Heart left ventricle (tissue), 16 donors: ENCODE results near the gene NFKB2. TPM values are rescaled to one million over a fixed set of nuclear protein-coding genes. Genes with fewer than 3 reads are reported as not detected.

ENCODE experiments used
- ATAC-seq, 4 donors: fragments of 200-7000 bp; cut with Tn5 transposase; one replicate each; pipeline ENCODE4 v1.9.1; 2020 to 2022; ENCODE audit warnings: moderate library complexity in 4 of 4, mild to moderate bottlenecking in 3 of 4, moderate number of reproducible peaks in 1 of 4
- DNase-seq, 5 donors: peaks; one replicate each; pipeline ENCODE4 v3.0.0-alpha.2; 2020
- H3K27ac ChIP-seq, 12 donors: fragments of 200-600 bp; sonication (generic) in 4 of 12; one replicate each; pipeline versions ENCODE4 v1.5.0 to v1.8.0; 2016 to 2022; ENCODE audit warnings: mild to moderate bottlenecking in 2 of 12
- H3K27me3 ChIP-seq, 9 donors: fragments of 200-600 bp; sonication (generic) in 2 of 9; one replicate each; pipeline versions ENCODE4 v1.5.1 to v1.8.0; 2016 to 2022; ENCODE audit warnings: mild to moderate bottlenecking in 3 of 9
- H3K36me3 ChIP-seq, 9 donors: fragments of 200-600 bp; sonication (generic) in 2 of 9; one replicate each; pipeline versions ENCODE4 v1.5.0 to v1.8.0; 2018 to 2022; ENCODE audit warnings: mild to moderate bottlenecking in 2 of 9
- H3K4me1 ChIP-seq, 12 donors: fragments of 200-600 bp; sonication (generic) in 4 of 12; one replicate each; pipeline versions ENCODE4 v1.5.0 to v1.8.0; 2016 to 2022; ENCODE audit warnings: mild to moderate bottlenecking in 3 of 12
- H3K4me3 ChIP-seq, 12 donors: fragments of 200-600 bp; sonication (generic) in 4 of 12; one replicate each; pipeline versions ENCODE4 v1.5.0 to v1.8.0; 2017 to 2022; ENCODE audit warnings: mild to moderate bottlenecking in 9 of 12, moderate library complexity in 4 of 12
- H3K9me3 ChIP-seq, 12 donors: fragments of 200-600 bp; sonication (generic) in 4 of 12; one replicate each; pipeline versions ENCODE4 v1.5.0 to v1.8.0; 2016 to 2022; ENCODE audit warnings: mild to moderate bottlenecking in 1 of 12
- CTCF ChIP-seq, 12 donors: fragments of 200-600 bp; sonication (generic) in 4 of 12; IDR thresholded peaks; one replicate each; pipeline versions ENCODE4 v1.5.0 to v1.8.0; 2018 to 2022; ENCODE audit warnings: antibody characterized with exemption in 12 of 12, mild to moderate bottlenecking in 5 of 12
- POLR2A ChIP-seq, 2 donors: fragments of 450-650 bp; IDR thresholded peaks; one replicate each; pipeline ENCODE4 v1.6.1; 2017; ENCODE audit warnings: antibody characterized with exemption in 2 of 2, mild to moderate bottlenecking in 2 of 2, moderate library complexity in 2 of 2
- WGBS, 4 donors: extraction: QIAGEN DNeasy Blood & Tissue Kit in 2 of 4; methylation state at CpG; one replicate each; pipeline versions ENCODE4 v1.1.5 to v1.1.7; 2013 to 2018; 5-methylcytosine and 5-hydroxymethylcytosine counted together
- intact Hi-C, 10 donors: fragments of 100-400 bp; cut with DNase I; formaldehyde crosslinking; loops; one replicate each; pipeline versions ENCODE4 v1.11.1 to v1.14.2; 2022
- microRNA counts, 2 donors: library from miRNA; unstranded; fragments of <30 nt; microRNA quantifications; one replicate each; lab custom pipeline; 2016
- microRNA-seq, 4 donors: library from miRNA; unstranded; fragments of <30 nt; microRNA quantifications; one replicate each; pipeline versions ENCODE4 to v1.2.0, GENCODE V29; 2017 to 2020
- polyA plus RNA-seq, 2 donors: library from polyadenylated mRNA; stranded (reverse); fragments of 200-250 nt; gene quantifications; one replicate each; pipeline ENCODE4 v1.2.3, GENCODE V29; 2013
- total RNA-seq, 9 donors: library from RNA; depleted of rRNA in 2 of 9; stranded (reverse); fragments of >200 nt in 2 of 9; fragmentation: NEBNext Ultra II Directional in 3 of 9; extraction: Animal tissue kit (Norgen Biotek cat#: 25700) in 3 of 9; gene quantifications; one replicate each; pipeline versions ENCODE4 v1.1.0 to v1.2.4, GENCODE V29; 2016 to 2023
- donor health status: ischemic (EF 13 %, LVEDD 7.1; RV severe dilation, severe dysfunction).
- donor health status: healthy with polysubstance abuse.
- donor health status: DM: no; HTN: yes; CAD: no.
- donor health status: DM: no; HTN: no; CAD: no.
- donor health status: ischemic (EF 25% LVEDD 6.9; RV normal size, moderate dysfunction).
- donor health status: ischemic (EF 25% LVEDD 5.7; RV mildly dilated, moderate dysfunction).
- donor health status: healthy.
- donor health status: DM: yes; HTN: yes; CAD: no.
- donor health status: ischemic (EF 35%, LVEDD 5.7; RV mildly dilated, moderate dysfunction).
- donor health status: nonischemic (EF 11% LVEDD 7.7; RV severe dilation, severe dysfunction).
- donor health status: DM: yes; HTN: yes; CAD: no.
- donor health status: PGD.
- donor health status: ischemic (EF 29% LVEDD 5.4; RV normal size, mild dysfunction).
- donor health status: nonischemic (EF 23%, LVEDD 6.1; RV moderate dilation, normal function).

Gene NFKB2
- total and polyA plus RNA-seq, 11 donors = 9.6 to 50.4 (median 17.2) TPM

DNA sequence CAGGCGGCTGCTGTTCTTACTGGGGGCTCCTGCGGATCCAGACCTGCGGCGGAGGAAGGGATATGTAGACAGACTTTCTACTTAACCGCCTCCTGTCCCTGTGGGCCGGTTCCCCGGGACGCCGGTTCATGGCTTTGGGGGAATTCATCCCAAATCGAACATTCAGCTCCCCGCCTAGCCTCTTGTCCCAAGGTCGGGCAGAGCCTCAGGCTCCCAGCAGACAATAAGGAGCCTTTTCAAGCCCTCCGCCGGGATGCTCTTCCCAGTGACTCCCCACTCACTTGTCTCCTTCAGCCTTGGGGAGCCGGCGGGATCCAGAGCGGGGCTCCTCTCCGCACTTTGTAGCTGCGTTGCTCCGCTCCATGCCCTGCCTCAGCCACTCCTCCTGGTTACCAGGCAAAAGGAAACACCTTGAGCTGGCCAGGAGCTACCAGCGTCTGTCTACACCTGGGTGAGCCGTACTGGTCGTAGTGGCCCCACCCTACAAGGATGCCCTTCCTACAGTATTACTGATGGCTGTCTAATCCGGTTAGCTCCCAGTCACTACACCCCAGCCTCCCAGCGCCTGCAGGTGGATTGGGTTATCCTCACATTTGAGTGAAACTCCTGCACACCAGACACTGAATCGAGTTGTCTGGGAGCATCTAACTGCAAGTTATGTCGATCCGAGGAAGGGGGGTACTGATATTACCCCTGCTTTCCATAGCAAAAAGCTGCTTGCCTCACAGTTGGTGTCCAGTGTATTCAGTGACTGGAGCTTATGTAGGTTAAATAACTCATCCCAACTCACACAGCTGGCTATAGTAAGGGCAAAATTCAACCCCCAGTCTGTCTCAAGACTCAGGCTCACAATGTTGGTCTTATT is 55.8 kb downstream of the NFKB2 start, which contains the start of gene C10orf95:
Gene C10orf95 (minus strand): TSS at position 439 of the 865 bp plus-strand sequence. CDS start 450 bp downstream, outside the sequence.
- Histone ChIP-seq H3K27ac (peak within 1 kb of the TSS; percentile 61 to 91 (median 84)), H3K4me3 (peak within 1 kb of the TSS; percentile 56 to 92 (median 84)), H3K27me3 (no peaks in the 10 kb centered on the region), H3K36me3 (peaks cover 0 to 11% (median 0%) of the 10 kb centered on the region in 9 donors), H3K4me1 (peaks cover 0 to 48% (median 18%) of the 10 kb centered on the region in 12 donors), H3K9me3 (no peaks in the 10 kb centered on the region)
- DNase-seq (no peak), ATAC-seq (no peak)
- intact Hi-C loops = no loop called here
- TF ChIP-seq POLR2A (IDR thresholded peaks at IDR 0.05) = no peak
- no peak for TF ChIP-seq CTCF (IDR thresholded peaks at IDR 0.05)
- WGBS, 4 donors = 39 to 42% (median 41%) methylated on average over 16 to 28 of the region's 28 CpGs

MicroRNAs within 50 kb of the gene (microRNA counts, 767-probe panel; counts per million panel counts)
- microRNA hsa-miR-146b-3p (lab: Ali Mortazavi, UCI) (0 to 71.6 counts per million in 2 donors), microRNA hsa-miR-146b-5p (lab: Ali Mortazavi, UCI) (0 to 71.6 counts per million in 2 donors)

Small RNAs within 50 kb of the gene (microRNA-seq; reads per million reads assigned to microRNA genes)
- gene MIR146B = 147 to 1,894 (median 211) reads per million in 4 donors

Other genes starting within 250 kb of the NFKB2 start
- gene NOLC1, start 243.3 kb upstream of the NFKB2 start, total RNA-seq = 10 to 100 TPM; 24.0 to 67.5 (median 29.0) TPM
- 10 to 100 TPM; 10.1 to 37.5 TPM for gene NOLC1, start 243.3 kb upstream of the NFKB2 start, polyA plus RNA-seq
- under 1 TPM in 2 of 9 donors, not detected in 7; 0.20 to 0.25 TPM for gene ELOVL3, start 169.4 kb upstream of the NFKB2 start, total RNA-seq
- gene ELOVL3, start 169.4 kb upstream of the NFKB2 start, polyA plus RNA-seq = under 1 TPM in 1 of 2 donors, not detected in 1; 0.17 TPM
- 1 to 10 TPM in 6 of 9 donors, under 1 TPM in 3; 0.18 to 3.3 (median 1.3) TPM for gene PITX3, start 154.2 kb upstream of the NFKB2 start, total RNA-seq
- 1 to 10 TPM; 1.2 to 9.5 TPM for gene PITX3, start 154.2 kb upstream of the NFKB2 start, polyA plus RNA-seq
- 10 to 100 TPM; 39.9 to 70.0 (median 48.3) TPM for gene GBF1, start 150.2 kb upstream of the NFKB2 start, total RNA-seq
- gene GBF1, start 150.2 kb upstream of the NFKB2 start, polyA plus RNA-seq = 10 to 100 TPM; 15.5 to 46.3 TPM
- 1 to 10 TPM in 4 of 9 donors, under 1 TPM in 5; 0.34 to 1.7 (median 0.86) TPM for gene PSD, start 23.1 kb downstream of the NFKB2 start, total RNA-seq
- gene PSD, start 23.1 kb downstream of the NFKB2 start, polyA plus RNA-seq = under 1 TPM; 0.14 to 0.76 TPM
- gene FBXL15, start 25.1 kb downstream of the NFKB2 start, total RNA-seq = 10 to 100 TPM in 6 of 9 donors, 1 to 10 TPM in 3; 6.6 to 13.9 (median 10.2) TPM
- gene FBXL15, start 25.1 kb downstream of the NFKB2 start, polyA plus RNA-seq = 10 to 100 TPM in 1 of 2 donors, 1 to 10 TPM in 1; 9.9 to 20.0 TPM
- 100 to 1,000 TPM in 1 of 9 donors, 10 to 100 TPM in 8; 62.0 to 107 (median 79.2) TPM for gene CUEDC2, start 36.9 kb downstream of the NFKB2 start, total RNA-seq
- 10 to 100 TPM; 73.4 to 81.2 TPM for gene CUEDC2, start 36.9 kb downstream of the NFKB2 start, polyA plus RNA-seq
- under 1 TPM in 2 of 9 donors, not detected in 7; 0.18 to 0.21 TPM for gene C10orf95, start 55.8 kb downstream of the NFKB2 start, total RNA-seq
- gene C10orf95, start 55.8 kb downstream of the NFKB2 start, polyA plus RNA-seq = not detected
- gene ACTR1A, start 107.0 kb downstream of the NFKB2 start, total RNA-seq = 100 to 1,000 TPM; 103 to 175 (median 119) TPM
- 100 to 1,000 TPM; 100 to 156 TPM for gene ACTR1A, start 107.0 kb downstream of the NFKB2 start, polyA plus RNA-seq
- gene SUFU, start 108.3 kb downstream of the NFKB2 start, total RNA-seq = 10 to 100 TPM in 1 of 9 donors, 1 to 10 TPM in 8; 5.8 to 12.7 (median 7.7) TPM
- gene SUFU, start 108.3 kb downstream of the NFKB2 start, polyA plus RNA-seq = 1 to 10 TPM; 3.7 to 5.3 TPM
- gene TRIM8, start 248.8 kb downstream of the NFKB2 start, total RNA-seq = 100 to 1,000 TPM in 6 of 9 donors, 10 to 100 TPM in 3; 91.5 to 225 (median 107) TPM
- 10 to 100 TPM; 38.9 to 94.6 TPM for gene TRIM8, start 248.8 kb downstream of the NFKB2 start, polyA plus RNA-seq